Endothelial cell of umbilical vein (primary cell): ENCODE measurements around the gene BTG2. TPM values are rescaled to one million over a fixed set of nuclear protein-coding genes. Genes with fewer than 3 reads are reported as not detected.

Experiments used
- BruUV-seq: library from RNA; stranded (reverse); fragments of 400-500 nt; replicated peaks from 2 replicates; lab custom pipeline; 2021; lab: Mats Ljungman, UMichigan
- CTCF ChIA-PET: fragments of 300-600, 350-600 bp; sonication (Branson Sonifier 250); formaldehyde crosslinking; loops from one replicate; lab custom pipeline; 2021; ENCODE audit warnings: antibody characterized with exemption, inconsistent platforms; lab: Charles Lee
- POLR2A ChIA-PET: fragments of 300-600, 350-600 bp; sonication (Branson Sonifier 250); formaldehyde crosslinking; loops from one replicate; lab custom pipeline; 2021; ENCODE audit warnings: antibody characterized with exemption, inconsistent platforms; lab: Charles Lee
- DNase-seq: peaks from one replicate; pipeline ENCODE4 v3.0.0-alpha.2; 2011; ENCODE audit warnings: low read depth, low spot score
- FAIRE-seq: peaks from 2 replicates; lab custom pipeline; 2011; peaks lifted over from hg19 to GRCh38; lab: Jason Lieb, UNC
- H2AFZ ChIP-seq: 2 replicates; pipeline ENCODE4 v1.6.0; 2012; ENCODE audit warnings: low read depth, low read length, control low read depth, inconsistent platforms
- H3K27ac ChIP-seq: 2 replicates; pipeline ENCODE4 v1.5.1; 2011; ENCODE audit warnings: low read depth, mild to moderate bottlenecking, control low read depth, low read length, moderate library complexity; ENCODE audit not compliant: insufficient read depth
- H3K27me3 ChIP-seq, 2 experiments: 2 replicates each; pipeline versions ENCODE4 v1.6.0 to v1.6.1; 2011; ENCODE audit warnings: low read length in 2 of 2, mixed read lengths in 1 of 2; ENCODE audit not compliant: control insufficient read depth in 2 of 2, insufficient read depth in 2 of 2
- H3K36me3 ChIP-seq, 2 experiments: 2 replicates in 1 of 2; 3 replicates in 1 of 2; pipeline ENCODE4 v1.5.1; 2011; ENCODE audit warnings: low read length in 2 of 2, mild to moderate bottlenecking in 1 of 2, moderate library complexity in 1 of 2; ENCODE audit not compliant: control insufficient read depth in 2 of 2, insufficient read depth in 2 of 2; ENCODE audit errors: extremely low read depth in 1 of 2
- H3K4me1 ChIP-seq: 3 replicates; pipeline ENCODE4 v1.5.1; 2011; ENCODE audit warnings: mild to moderate bottlenecking, low read length; ENCODE audit not compliant: control insufficient read depth, insufficient read depth; ENCODE audit errors: extremely low read depth
- H3K4me2 ChIP-seq: 2 replicates; pipeline ENCODE4 v1.6.1; 2011; ENCODE audit warnings: low read length, control low read depth, mixed read lengths; ENCODE audit not compliant: insufficient read depth
- H3K4me3 ChIP-seq, 3 experiments: fragments of 200-600 bp in 1 of 3; sonication (generic), shearing (Covaris generic) in 1 of 3; replicated peaks in 1 of 3; 2 replicates each; pipeline ENCODE4 v1.5.1; 2011 to 2016; ENCODE audit warnings: control low read depth in 3 of 3, low read length in 3 of 3, mild to moderate bottlenecking in 2 of 3, inconsistent platforms in 1 of 3, low read depth in 1 of 3, moderate library complexity in 1 of 3; ENCODE audit not compliant: insufficient read depth in 1 of 3
- H3K79me2 ChIP-seq: 2 replicates; pipeline ENCODE4 v1.6.0; 2012; ENCODE audit warnings: low read length, inconsistent platforms; ENCODE audit not compliant: control insufficient read depth, insufficient read depth
- H3K9ac ChIP-seq: replicated peaks from 2 replicates; pipeline ENCODE3; 2011; ENCODE audit warnings: low read length, control low read depth; ENCODE audit not compliant: insufficient read depth; ENCODE audit errors: extremely low read depth
- H3K9me1 ChIP-seq: replicated peaks from 3 replicates; pipeline ENCODE4 v1.6.0; 2011; ENCODE audit warnings: mild to moderate bottlenecking, low read length; ENCODE audit not compliant: control insufficient read depth, insufficient read depth; ENCODE audit errors: extremely low read depth
- H3K9me3 ChIP-seq: replicated peaks from 2 replicates; pipeline ENCODE4 v1.5.1; 2012; ENCODE audit warnings: low read length, inconsistent platforms; ENCODE audit not compliant: control insufficient read depth, insufficient read depth
- H4K20me1 ChIP-seq: replicated peaks from 2 replicates; pipeline ENCODE3; 2011; ENCODE audit warnings: mild to moderate bottlenecking, low read length; ENCODE audit not compliant: control insufficient read depth, insufficient read depth; ENCODE audit errors: extremely low read depth
- EZH2 ChIP-seq: IDR thresholded peaks from 2 replicates; pipeline ENCODE4 v1.6.1; 2012; ENCODE audit warnings: borderline replicate concordance, low read depth, mild to moderate bottlenecking, moderate library complexity, low read length, inconsistent platforms; ENCODE audit not compliant: severe bottlenecking
- FOS ChIP-seq: IDR thresholded peaks from 2 replicates; pipeline ENCODE4 v1.6.1; 2011; ENCODE audit warnings: mild to moderate bottlenecking, low read length, moderate library complexity, borderline replicate concordance; ENCODE audit not compliant: insufficient read depth
- GATA2 ChIP-seq: IDR thresholded peaks from 2 replicates; pipeline ENCODE4 v1.7.0; 2011; ENCODE audit warnings: low read depth, mild to moderate bottlenecking, moderate library complexity, mixed read lengths, low read length; ENCODE audit not compliant: insufficient read length, insufficient read depth
- JUN ChIP-seq: IDR thresholded peaks from 2 replicates; pipeline ENCODE4 v1.6.1; 2011; ENCODE audit warnings: borderline replicate concordance, low read depth; ENCODE audit not compliant: insufficient read length, insufficient read depth
- MYC ChIP-seq: IDR thresholded peaks from one replicate; pipeline ENCODE4 v1.6.1; 2011; ENCODE audit warnings: mild to moderate bottlenecking, low read depth, low read length
- POLR2A ChIP-seq: IDR thresholded peaks from 2 replicates; pipeline ENCODE4 v1.6.1; 2012; ENCODE audit warnings: low read depth, mild to moderate bottlenecking, control low read depth, low read length
- POLR2AphosphoS5 ChIP-seq: IDR thresholded peaks from 2 replicates; pipeline ENCODE4 v1.6.1; 2012; ENCODE audit warnings: low read depth, mild to moderate bottlenecking, control low read depth, low read length, moderate library complexity; ENCODE audit not compliant: insufficient read depth
- dilution Hi-C: fragments of 300-500 bp; cut with MboI; formaldehyde crosslinking; loops from one replicate; pipeline ENCODE4 v1.15.0; 2019; ENCODE audit warnings: low sequenced_read_pairs; ENCODE audit not compliant: extremely low pct_ligation_motif_present
- intact Hi-C: fragments of 100-400 bp; cut with micrococcal nuclease; formaldehyde crosslinking; loops from one replicate; pipeline ENCODE4 v1.10.0; 2022
- polyA plus RNA-seq, 4 experiments: library from polyadenylated mRNA; depleted of rRNA in 3 of 4; stranded (reverse) in 3 of 4; unstranded in 1 of 4; fragments of >200 nt; gene quantifications; 2 replicates each; pipeline versions ENCODE4 v1.2.1 to v1.2.3, GENCODE V29; 2011 to 2012; ENCODE audit warnings: missing spikeins in 1 of 4
- total RNA-seq: library from RNA; stranded (reverse); gene quantifications from 2 replicates; pipeline ENCODE4 v1.2.3, GENCODE V29; 2021
- TF ChIP-seq, protein P1 (sequence below), 2 donors: IDR thresholded peaks; 1 replicate in 1 of 2; 2 replicates in 1 of 2; pipeline ENCODE4 v1.5.1; 2011; ENCODE audit warnings: low read length in 2 of 2, mild to moderate bottlenecking in 2 of 2, moderate library complexity in 2 of 2, control low read depth in 1 of 2, inconsistent platforms in 1 of 2, low read depth in 1 of 2; ENCODE audit not compliant: insufficient read depth in 1 of 2; ENCODE audit errors: extremely low read depth in 1 of 2
- TF ChIP-seq, protein P2 (sequence below): IDR thresholded peaks from 2 replicates; pipeline ENCODE4 v1.6.1; 2011; ENCODE audit not compliant: insufficient read depth, insufficient read length

BTG2 gene
- total and polyA plus RNA-seq, 2 donors (not counting 3 experiments of a cell fraction or from before 2014, with no cell fraction given), result 35.6 to 50.1 TPM

DNA sequence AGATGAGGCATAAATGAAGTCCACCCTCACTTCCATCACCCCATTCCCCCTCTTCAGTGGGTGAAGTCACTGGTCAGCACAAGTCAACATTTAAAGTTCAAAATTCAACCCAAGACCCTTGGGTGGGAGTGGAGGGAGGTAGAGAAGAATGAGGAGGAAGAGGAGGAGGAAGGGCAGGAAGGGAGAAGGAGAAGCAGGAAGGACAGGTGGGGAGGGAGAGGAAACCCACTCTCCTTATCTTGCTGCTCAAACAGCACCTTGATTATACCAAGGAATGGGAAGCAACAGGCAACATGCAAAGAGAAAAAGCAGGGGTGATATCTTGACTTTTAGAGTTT, 4.0 kb upstream of the BTG2 start:
- Histone ChIP-seq H3K4me1 (peaks cover 4% of the 10 kb centered on the region), H3K9me1 (no peaks in the 10 kb centered on the region), H3K79me2 (no peaks in the 10 kb centered on the region), H3K27ac (no peak overlapping the region), H3K9me3 (no peaks in the 10 kb centered on the region), H2AFZ (no peak overlapping the region), H3K9ac (no peak overlapping the region), H3K4me3 (no peak overlapping the region), H3K4me2 (no peak overlapping the region), H3K27me3 (peaks cover 11 to 21% of the 10 kb centered on the region in 2 experiments), H4K20me1 (no peaks in the 10 kb centered on the region), H3K36me3 (no peaks in the 10 kb centered on the region)
- BruUV-seq, result no TSS peak
- TF ChIP-seq, protein P1, sequence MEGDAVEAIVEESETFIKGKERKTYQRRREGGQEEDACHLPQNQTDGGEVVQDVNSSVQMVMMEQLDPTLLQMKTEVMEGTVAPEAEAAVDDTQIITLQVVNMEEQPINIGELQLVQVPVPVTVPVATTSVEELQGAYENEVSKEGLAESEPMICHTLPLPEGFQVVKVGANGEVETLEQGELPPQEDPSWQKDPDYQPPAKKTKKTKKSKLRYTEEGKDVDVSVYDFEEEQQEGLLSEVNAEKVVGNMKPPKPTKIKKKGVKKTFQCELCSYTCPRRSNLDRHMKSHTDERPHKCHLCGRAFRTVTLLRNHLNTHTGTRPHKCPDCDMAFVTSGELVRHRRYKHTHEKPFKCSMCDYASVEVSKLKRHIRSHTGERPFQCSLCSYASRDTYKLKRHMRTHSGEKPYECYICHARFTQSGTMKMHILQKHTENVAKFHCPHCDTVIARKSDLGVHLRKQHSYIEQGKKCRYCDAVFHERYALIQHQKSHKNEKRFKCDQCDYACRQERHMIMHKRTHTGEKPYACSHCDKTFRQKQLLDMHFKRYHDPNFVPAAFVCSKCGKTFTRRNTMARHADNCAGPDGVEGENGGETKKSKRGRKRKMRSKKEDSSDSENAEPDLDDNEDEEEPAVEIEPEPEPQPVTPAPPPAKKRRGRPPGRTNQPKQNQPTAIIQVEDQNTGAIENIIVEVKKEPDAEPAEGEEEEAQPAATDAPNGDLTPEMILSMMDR (IDR thresholded peaks at IDR 0.05; ENCODE audit: extremely low read depth in 1 of 2, insufficient read depth in 1 of 2, low read depth in 1 of 2, low read length in 2 of 2), result no peak
- TF ChIP-seq POLR2AphosphoS5 (no peak), POLR2A (no peak), FOS (no peak), MYC (no peak), JUN (no peak), GATA2 (no peak), EZH2 (no peak)
- TF ChIP-seq, protein P2, sequence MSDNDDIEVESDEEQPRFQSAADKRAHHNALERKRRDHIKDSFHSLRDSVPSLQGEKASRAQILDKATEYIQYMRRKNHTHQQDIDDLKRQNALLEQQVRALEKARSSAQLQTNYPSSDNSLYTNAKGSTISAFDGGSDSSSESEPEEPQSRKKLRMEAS, result no peak
- POLR2A ChIA-PET, result no interaction called here
- DNase-seq, result no peak
- FAIRE-seq, result no peak
- CTCF ChIA-PET, result interaction anchor here (0.7 kb wide), 1 partner anchor 26 kb away, joined by 3 read pairs; no protein-coding TSS in a partner anchor
- dilution Hi-C loops (no loop called here), intact Hi-C loops (no loop called here)
